ENCODE measurements around the gene CYP11A1.

The CYP11A1 gene

GRCh38 chr15:74319596-74320351 lies 47.7 kb downstream of the CYP11A1 start:
- no peak for DNase-seq

GRCh38 chr15:74319138-74319460 lies 48.3 kb downstream of the CYP11A1 start:
- DNase-seq: no peak

GRCh38 chr15:74318376-74319137 lies 48.9 kb downstream of the CYP11A1 start:
- DNase-seq: no peak

- DNase-seq: no peak
These were observed 49.5 kb downstream of the CYP11A1 start for GRCh38 chr15:74317820-74318375.

- DNase-seq: no peak
These were observed 51.3 kb downstream of the CYP11A1 start for GRCh38 chr15:74316141-74316540.

GRCh38 chr15:74315626-74316025 lies 51.8 kb downstream of the CYP11A1 start:
- DNase-seq: no peak

GRCh38 chr15:74314795-74315438 lies 52.5 kb downstream of the CYP11A1 start:
- no peak for DNase-seq

GRCh38 chr15:74313889-74314288 lies 53.6 kb downstream of the CYP11A1 start:
- DNase-seq: no peak

GRCh38 chr15:74312445-74313007 lies 54.9 kb downstream of the CYP11A1 start:
- DNase-seq: peak; percentile 92

- peak; percentile 42 for DNase-seq
These were observed 55.6 kb downstream of the CYP11A1 start for GRCh38 chr15:74311734-74312444.

GRCh38 chr15:74307827-74308811 lies 59.3 kb downstream of the CYP11A1 start:
- DNase-seq: peak; percentile 81

- no peak for DNase-seq
These were observed 60.6 kb downstream of the CYP11A1 start for GRCh38 chr15:74306781-74307217.

- no peak for DNase-seq
These were observed 61.8 kb downstream of the CYP11A1 start for GRCh38 chr15:74305687-74306086.

- DNase-seq: no peak
These were observed 63.0 kb downstream of the CYP11A1 start for GRCh38 chr15:74304431-74304830.

- no peak for DNase-seq
These were observed 63.6 kb downstream of the CYP11A1 start for GRCh38 chr15:74303741-74304309.

- DNase-seq: peak; percentile 45
These were observed 64.6 kb downstream of the CYP11A1 start for GRCh38 chr15:74302821-74303359.

- no peak for DNase-seq
These were observed 65.7 kb downstream of the CYP11A1 start for GRCh38 chr15:74301583-74302361.

GRCh38 chr15:74300057-74300795 lies 67.2 kb downstream of the CYP11A1 start:
- no peak for DNase-seq

- no peak for DNase-seq
These were observed 69.6 kb downstream of the CYP11A1 start for GRCh38 chr15:74297887-74298286.

Data from NCI-H1694 treated with DMSO at 0.1 percent for 48 hours (cell line).